ENCODE measurements around the gene SPAST.
"Not testable (repeated sequence)": the region's sequence is repeated elsewhere in the genome, so short reads cannot be mapped to it uniquely, and the experiment has no call there.

SPAST gene

GRCh38 chr2:32128636-32129035, 65.3 kb downstream of the SPAST start:
- DNase-seq (ENCODE audit: low read depth): no peak

GRCh38 chr2:32129086-32129485, 65.7 kb downstream of the SPAST start:
- DNase-seq (ENCODE audit: low read depth): no peak

- peak; percentile 83 for DNase-seq (ENCODE audit: low read depth)
Measured at GRCh38 chr2:32135409-32135808, 72.1 kb downstream of the SPAST start.

- DNase-seq (ENCODE audit: low read depth): peak; percentile 4
Measured at GRCh38 chr2:32136097-32136496, 72.7 kb downstream of the SPAST start.

GRCh38 chr2:32151544-32151943, 88.2 kb downstream of the SPAST start:
- DNase-seq (ENCODE audit: low read depth): not testable (repeated sequence)

GRCh38 chr2:32159678-32160077, 96.3 kb downstream of the SPAST start:
- DNase-seq (ENCODE audit: low read depth): no peak

- no peak for DNase-seq (ENCODE audit: low read depth)
Measured at GRCh38 chr2:32161296-32161695, 97.9 kb downstream of the SPAST start.

- DNase-seq (ENCODE audit: low read depth): not testable (repeated sequence)
Measured at GRCh38 chr2:32164254-32164653, 100.9 kb downstream of the SPAST start.

- not testable (repeated sequence) for DNase-seq (ENCODE audit: low read depth)
Measured at GRCh38 chr2:32165027-32165347, 101.6 kb downstream of the SPAST start.

GRCh38 chr2:32166115-32166574, 102.8 kb downstream of the SPAST start:
- DNase-seq (ENCODE audit: low read depth): no peak

- DNase-seq (ENCODE audit: low read depth): no peak
Measured at GRCh38 chr2:32168513-32168912, 105.2 kb downstream of the SPAST start.

- no peak for DNase-seq (ENCODE audit: low read depth)
Measured at GRCh38 chr2:32172870-32173269, 109.5 kb downstream of the SPAST start.

- DNase-seq (ENCODE audit: low read depth): no peak
Measured at GRCh38 chr2:32182667-32183066, 119.3 kb downstream of the SPAST start.

- DNase-seq (ENCODE audit: low read depth): no peak
Measured at GRCh38 chr2:32189011-32189410, 125.7 kb downstream of the SPAST start.

GRCh38 chr2:32192418-32192817, 129.1 kb downstream of the SPAST start:
- DNase-seq (ENCODE audit: low read depth): no peak

- no peak for DNase-seq (ENCODE audit: low read depth)
Measured at GRCh38 chr2:32200814-32201213, 137.5 kb downstream of the SPAST start.

GRCh38 chr2:32203428-32203827, 140.1 kb downstream of the SPAST start:
- DNase-seq (ENCODE audit: low read depth): not testable (repeated sequence)

All from HS-5 (cell line).